ENCODE data around the gene SLC29A4.

DNA sequence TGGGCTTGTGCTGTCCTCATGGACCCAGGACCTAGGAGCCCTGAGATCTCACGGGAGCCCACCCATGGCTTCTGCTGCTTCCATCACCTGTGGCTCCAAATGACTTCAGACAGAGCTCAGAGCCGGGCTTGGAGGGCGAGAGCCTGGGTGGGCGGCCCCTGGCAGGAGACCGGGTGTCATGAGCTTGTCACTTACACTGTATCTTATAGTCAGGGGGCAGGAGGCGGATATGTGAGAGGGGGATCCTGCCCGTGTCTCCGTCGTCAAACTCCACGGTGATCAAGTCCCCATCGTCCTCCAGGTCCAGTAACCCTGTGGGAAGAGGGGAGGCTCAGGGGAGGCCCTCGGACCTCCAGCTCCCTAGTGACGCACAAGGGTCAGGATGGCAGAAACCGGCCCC lies 33.0 kb downstream of the SLC29A4 start:
- TF ChIP-seq RARB (CRISPR knock-in tag; IDR thresholded peaks at IDR 0.05) (no peak), ZC3H10 (CRISPR knock-in tag; IDR thresholded peaks at IDR 0.05) (no peak), TCF4 (CRISPR knock-in tag; IDR thresholded peaks at IDR 0.05; ENCODE audit: borderline replicate concordance) (no peak), CREB5 (CRISPR knock-in tag; IDR thresholded peaks at IDR 0.05; ENCODE audit: low read depth) (no peak), ZFP30 (CRISPR knock-in tag; IDR thresholded peaks at IDR 0.05) (no peak), CSDC2 (CRISPR knock-in tag; IDR thresholded peaks at IDR 0.05) (no peak), PATZ1 (CRISPR knock-in tag; IDR thresholded peaks at IDR 0.05; ENCODE audit: borderline replicate concordance) (no peak), ARNTL (CRISPR knock-in tag; IDR thresholded peaks at IDR 0.05; ENCODE audit: borderline replicate concordance, low read depth) (no peak), GLIS3 (CRISPR knock-in tag; IDR thresholded peaks at IDR 0.05) (no peak), ZNF565 (CRISPR knock-in tag; conservative IDR thresholded peaks at IDR 0.05; ENCODE audit: low read depth) (no peak), CSRNP3 (CRISPR knock-in tag; IDR thresholded peaks at IDR 0.05) (no peak), PPARA (CRISPR knock-in tag; IDR thresholded peaks at IDR 0.05; ENCODE audit: borderline replicate concordance) (no peak), ZFP3 (CRISPR knock-in tag; IDR thresholded peaks at IDR 0.05) (no peak)

Measured in SK-N-SH treated with all-trans-retinoic acid at 6 μM for 48 hours (cell line).